H1 (cell line): Measurements from ENCODE around the gene RGS2. TPM values are rescaled to one million over a fixed set of nuclear protein-coding genes. Genes with fewer than 3 reads are reported as not detected.

ENCODE experiments used
- CTCF ChIA-PET: fragments of 300-600 bp; sonication (Branson Sonifier 250); formaldehyde crosslinking; loops from one replicate; lab custom pipeline; 2021; ENCODE audit not compliant: partially characterized antibody; lab: Charles Lee
- POLR2A ChIA-PET: fragments of 300-600 bp; sonication (Branson Sonifier 250); formaldehyde crosslinking; loops from one replicate; lab custom pipeline; 2021; ENCODE audit warnings: inconsistent platforms; ENCODE audit not compliant: partially characterized antibody; lab: Charles Lee
- DNase-seq, 2 experiments: peaks; one replicate each; pipeline versions ENCODE4 v3.0.0 to v3.0.0-alpha.2; 2010 to 2022; ENCODE audit warnings: low spot score in 2 of 2, low read depth in 1 of 2, mixed read lengths in 1 of 2
- FAIRE-seq: peaks from 2 replicates; lab custom pipeline; 2011; peaks lifted over from hg19 to GRCh38; lab: Jason Lieb, UNC
- H2AFZ ChIP-seq: 2 replicates; pipeline ENCODE4 v1.8.1; 2012; ENCODE audit warnings: low read length, inconsistent platforms
- H2AK5ac ChIP-seq: 2 replicates; pipeline ENCODE4 v1.6.1; 2013; ENCODE audit warnings: low read depth, low read length
- H2BK120ac ChIP-seq: replicated peaks from 2 replicates; pipeline ENCODE3; 2013; ENCODE audit warnings: low read depth, low read length, inconsistent platforms
- H2BK12ac ChIP-seq: 2 replicates; pipeline ENCODE4 v1.6.1; 2013; ENCODE audit warnings: low read depth, low read length
- H2BK15ac ChIP-seq: 2 replicates; pipeline ENCODE4 v1.6.1; 2013; ENCODE audit warnings: low read length
- H2BK20ac ChIP-seq: 2 replicates; pipeline ENCODE4 v1.6.1; 2013; ENCODE audit warnings: low read length
- H2BK5ac ChIP-seq: 2 replicates; pipeline ENCODE4 v1.6.1; 2013; ENCODE audit warnings: low read depth, low read length
- H3K14ac ChIP-seq: 2 replicates; pipeline ENCODE4 v1.6.1; 2013; ENCODE audit warnings: inconsistent platforms; ENCODE audit not compliant: insufficient read length
- H3K18ac ChIP-seq: 2 replicates; pipeline ENCODE4 v1.6.1; 2013; ENCODE audit warnings: low read length; ENCODE audit errors: extremely low read depth
- H3K23ac ChIP-seq: 2 replicates; pipeline ENCODE4 v1.6.1; 2013; ENCODE audit warnings: inconsistent platforms; ENCODE audit not compliant: insufficient read length
- H3K23me2 ChIP-seq: 2 replicates; pipeline ENCODE4 v1.6.1; 2013; ENCODE audit warnings: low read depth, low read length
- H3K27ac ChIP-seq: 2 replicates; pipeline ENCODE4 v1.6.1; 2011; ENCODE audit warnings: low read depth, low read length, inconsistent platforms
- H3K27me3 ChIP-seq, 4 experiments: replicated peaks in 1 of 4; 1 replicate in 1 of 4; 2 replicates in 3 of 4; pipeline versions ENCODE4 v1.6.1 to v1.8.1; 2011 to 2013; ENCODE audit warnings: low read length in 3 of 4, mild to moderate bottlenecking in 3 of 4, inconsistent platforms in 2 of 4, mixed read lengths in 2 of 4, moderate library complexity in 1 of 4; ENCODE audit not compliant: control insufficient read depth in 3 of 4, insufficient read depth in 3 of 4; ENCODE audit errors: extremely low read depth in 1 of 4
- H3K36me3 ChIP-seq, 4 experiments: 2 replicates each; pipeline versions ENCODE4 v1.6.1 to v1.8.1; 2011 to 2013; ENCODE audit warnings: mild to moderate bottlenecking in 4 of 4, low read length in 3 of 4, moderate library complexity in 2 of 4, control low read depth in 1 of 4, inconsistent platforms in 1 of 4; ENCODE audit not compliant: insufficient read depth in 4 of 4, control insufficient read depth in 2 of 4
- H3K4ac ChIP-seq: replicated peaks from 2 replicates; pipeline ENCODE3; 2013; ENCODE audit warnings: low read length, low read depth, mixed read lengths, inconsistent platforms; ENCODE audit not compliant: insufficient read length
- H3K4me1 ChIP-seq, 4 experiments: replicated peaks in 1 of 4; 1 replicate in 1 of 4; 2 replicates in 3 of 4; pipeline versions ENCODE4 v1.6.1 to v1.8.1; 2011 to 2013; ENCODE audit warnings: low read length in 3 of 4, inconsistent platforms in 2 of 4, mixed read lengths in 1 of 4; ENCODE audit not compliant: insufficient read depth in 4 of 4, control insufficient read depth in 3 of 4
- H3K4me2 ChIP-seq, 2 experiments: 2 replicates each; pipeline versions ENCODE4 v1.6.1 to v1.8.1; 2011 to 2013; ENCODE audit warnings: low read depth in 2 of 2, low read length in 2 of 2, control low read depth in 1 of 2, inconsistent platforms in 1 of 2, mild to moderate bottlenecking in 1 of 2; ENCODE audit not compliant: insufficient read depth in 1 of 2
- H3K4me3 ChIP-seq, 4 experiments: fragments of 200-600, 300-600 bp in 1 of 4; sonication (generic), shearing (Covaris generic), sonication (Bioruptor Twin) in 1 of 4; 2 replicates each; pipeline versions ENCODE4 v1.5.1 to v1.8.1; 2011 to 2016; ENCODE audit warnings: low read length in 4 of 4, low read depth in 3 of 4, control low read depth in 2 of 4, inconsistent platforms in 2 of 4, mild to moderate bottlenecking in 2 of 4, mixed read lengths in 1 of 4, moderate library complexity in 1 of 4; ENCODE audit not compliant: insufficient read depth in 2 of 4; ENCODE audit errors: extremely low read depth in 1 of 4
- H3K56ac ChIP-seq: replicated peaks from 2 replicates; pipeline ENCODE3; 2013; ENCODE audit warnings: low read depth, mild to moderate bottlenecking, mixed read lengths, low read length, inconsistent platforms; ENCODE audit not compliant: insufficient read length
- H3K79me1 ChIP-seq: 2 replicates; pipeline ENCODE4 v1.6.1; 2013; ENCODE audit warnings: low read depth, low read length, control low read depth
- H3K79me2 ChIP-seq, 2 experiments: 2 replicates each; pipeline versions ENCODE4 v1.6.1 to v1.8.1; 2012 to 2013; ENCODE audit warnings: low read length in 2 of 2, mild to moderate bottlenecking in 2 of 2, inconsistent platforms in 1 of 2; ENCODE audit not compliant: insufficient read depth in 2 of 2, control insufficient read depth in 1 of 2
- H3K9ac ChIP-seq, 4 experiments: replicated peaks in 1 of 4; 1 replicate in 1 of 4; 2 replicates in 3 of 4; pipeline versions ENCODE4 v1.6.1 to v1.8.1; 2011 to 2013; ENCODE audit warnings: low read depth in 3 of 4, low read length in 3 of 4, control low read depth in 2 of 4, mild to moderate bottlenecking in 2 of 4, moderate library complexity in 2 of 4, inconsistent platforms in 1 of 4; ENCODE audit errors: extremely low read depth in 1 of 4
- H3K9me3 ChIP-seq, 2 experiments: 2 replicates each; pipeline versions ENCODE4 v1.6.1 to v1.8.1; 2012 to 2013; ENCODE audit warnings: mild to moderate bottlenecking in 2 of 2, moderate library complexity in 2 of 2, control low read depth in 1 of 2, inconsistent platforms in 1 of 2, low read depth in 1 of 2, low read length in 1 of 2, mixed read lengths in 1 of 2; ENCODE audit not compliant: insufficient read depth in 2 of 2
- H4K20me1 ChIP-seq, 2 experiments: replicated peaks in 1 of 2; 2 replicates each; pipeline versions ENCODE3 to v1.8.1; 2011 to 2013; ENCODE audit warnings: inconsistent platforms in 2 of 2, low read length in 2 of 2, mild to moderate bottlenecking in 1 of 2; ENCODE audit not compliant: insufficient read depth in 2 of 2, control insufficient read depth in 1 of 2
- H4K5ac ChIP-seq: 2 replicates; pipeline ENCODE4 v1.6.1; 2013; ENCODE audit warnings: low read length, low read depth, mixed read lengths, inconsistent platforms; ENCODE audit not compliant: insufficient read length
- H4K8ac ChIP-seq: 2 replicates; pipeline ENCODE4 v1.8.0; 2013; ENCODE audit warnings: mild to moderate bottlenecking, moderate library complexity, low read length, inconsistent platforms; ENCODE audit not compliant: insufficient read depth; ENCODE audit errors: extremely low read depth
- H4K91ac ChIP-seq: replicated peaks from 2 replicates; pipeline ENCODE3; 2013; ENCODE audit warnings: low read length, mixed read lengths, inconsistent platforms; ENCODE audit not compliant: insufficient read length
- BACH1 ChIP-seq: IDR thresholded peaks from 2 replicates; pipeline ENCODE4 v1.6.1; 2012; ENCODE audit warnings: low read length, improper control_type of control experiment
- CBX8 ChIP-seq: fragments of 300-800, 300-1000 bp; sonication (generic); IDR thresholded peaks from 2 replicates; pipeline ENCODE4 v1.7.1; 2016; ENCODE audit warnings: low read depth, low read length, borderline replicate concordance
- CREB1 ChIP-seq: IDR thresholded peaks from 2 replicates; pipeline ENCODE4 v1.6.1; 2012; ENCODE audit warnings: inconsistent platforms
- FOSL1 ChIP-seq: IDR thresholded peaks from 2 replicates; pipeline ENCODE4 v1.6.1; 2011; ENCODE audit warnings: mild to moderate bottlenecking, low read depth, low read length, moderate library complexity; ENCODE audit not compliant: insufficient read depth
- JUND ChIP-seq: IDR thresholded peaks from 2 replicates; pipeline ENCODE4 v1.6.1; 2011; ENCODE audit warnings: mild to moderate bottlenecking, improper control_type of control experiment, low read length
- NANOG ChIP-seq: IDR thresholded peaks from 2 replicates; pipeline ENCODE4 v1.6.1; 2011; ENCODE audit warnings: low read length, low read depth, mild to moderate bottlenecking, inconsistent platforms; ENCODE audit not compliant: insufficient read depth, poor library complexity, severe bottlenecking
- POU5F1 ChIP-seq: IDR thresholded peaks from 2 replicates; pipeline ENCODE4 v1.6.1; 2011; ENCODE audit warnings: low read depth, mild to moderate bottlenecking, low read length, moderate library complexity
- RFX5 ChIP-seq: IDR thresholded peaks from 2 replicates; pipeline ENCODE4 v1.6.1; 2011; ENCODE audit warnings: low read depth, low read length, improper control_type of control experiment, borderline replicate concordance
- SAP30 ChIP-seq: fragments of 300-600 bp; sonication (generic); IDR thresholded peaks from 2 replicates; pipeline ENCODE4 v1.7.1; 2012; ENCODE audit warnings: low read length, moderate library complexity, mild to moderate bottlenecking, inconsistent platforms; ENCODE audit not compliant: insufficient read depth, insufficient replicate concordance
- SIRT6 ChIP-seq: IDR thresholded peaks from one replicate; pipeline ENCODE4 v1.7.1; 2012; ENCODE audit warnings: low read length, inconsistent platforms
- WGBS, 2 experiments: shearing (Covaris generic) in 1 of 2; methylation state at CpG; one replicate each; pipeline versions ENCODE4 v1.1.6 to v1.1.7; 2013 to 2015; ENCODE audit warnings: low lambda C conversion rate in 2 of 2, mixed read lengths in 2 of 2, inconsistent platforms in 1 of 2, low coverage in 1 of 2, missing lambda C conversion rate in 1 of 2; ENCODE audit not compliant: insufficient replicate concordance in 2 of 2, insufficient coverage in 1 of 2, insufficient read length in 1 of 2; ENCODE audit errors: extremely low coverage in 1 of 2, missing lambda C conversion rate in 1 of 2; 5-methylcytosine and 5-hydroxymethylcytosine counted together
- polyA plus RNA-seq, 7 experiments: library from polyadenylated mRNA; depleted of rRNA in 3 of 7; stranded (reverse) in 5 of 7; unstranded in 2 of 7; fragments of >200 nt in 5 of 7; fragments of 200-250 nt in 2 of 7; gene quantifications; 1 replicate in 5 of 7; 2 replicates in 1 of 7; 4 replicates in 1 of 7; pipeline versions ENCODE4 v1.2.1 to v1.2.3, GENCODE V29; 2011 to 2013; ENCODE audit warnings: missing spikeins in 2 of 7, mixed read lengths in 2 of 7
- total RNA-seq: library from RNA; stranded (reverse); fragmentation: NEBNext Ultra II Directional; extraction: Animal tissue kit (Norgen Biotek cat#: 25700); gene quantifications from 2 replicates; pipeline ENCODE4 v1.2.1, GENCODE V29; 2021
- TF ChIP-seq, protein P1 (sequence below), 3 experiments: IDR thresholded peaks; 1 replicate in 2 of 3; 2 replicates in 1 of 3; pipeline versions ENCODE4 v1.5.1 to v1.6.1; 2011; ENCODE audit warnings: low read length in 3 of 3, mild to moderate bottlenecking in 3 of 3, inconsistent platforms in 2 of 3, low read depth in 1 of 3, moderate library complexity in 1 of 3; ENCODE audit not compliant: insufficient read depth in 1 of 3; ENCODE audit errors: control extremely low read depth in 1 of 3

The RGS2 gene
- total and polyA plus RNA-seq, 2 of the 8 experiments (the other 6 are each of a cell fraction or from before 2014, with no cell fraction given): 9.1 to 17.0 TPM

DNA sequence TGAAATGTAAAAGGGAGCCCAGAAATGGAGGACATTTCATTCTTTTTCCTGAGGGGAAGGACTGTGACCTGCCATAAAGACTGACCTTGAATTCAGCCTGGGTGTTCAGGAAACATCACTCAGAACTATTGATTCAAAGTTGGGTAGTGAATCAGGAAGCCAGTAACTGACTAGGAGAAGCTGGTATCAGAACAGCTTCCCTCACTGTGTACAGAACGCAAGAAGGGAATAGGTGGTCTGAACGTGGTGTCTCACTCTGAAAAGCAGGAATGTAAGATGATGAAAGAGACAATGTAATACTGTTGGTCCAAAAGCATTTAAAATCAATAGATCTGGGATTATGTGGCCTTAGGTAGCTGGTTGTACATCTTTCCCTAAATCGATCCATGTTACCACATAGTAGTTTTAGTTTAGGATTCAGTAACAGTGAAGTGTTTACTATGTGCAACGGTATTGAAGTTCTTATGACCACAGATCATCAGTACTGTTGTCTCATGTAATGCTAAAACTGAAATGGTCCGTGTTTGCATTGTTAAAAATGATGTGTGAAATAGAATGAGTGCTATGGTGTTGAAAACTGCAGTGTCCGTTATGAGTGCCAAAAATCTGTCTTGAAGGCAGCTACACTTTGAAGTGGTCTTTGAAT lies 2.9 kb downstream of the RGS2 start:
- no peaks in the 10 kb centered on the region; a peak in 3 of 7 replicates for H3K27me3 ChIP-seq
- no peak for TF ChIP-seq POU5F1
- no peak for TF ChIP-seq SAP30
- TF ChIP-seq JUND: no peak
- no peak for TF ChIP-seq NANOG
- no peak for TF ChIP-seq FOSL1
- no peak for TF ChIP-seq RFX5
- TF ChIP-seq CREB1: no peak
- no peak for TF ChIP-seq CBX8
- no peak for TF ChIP-seq BACH1
- TF ChIP-seq SIRT6: no peak
- TF ChIP-seq, protein P1, sequence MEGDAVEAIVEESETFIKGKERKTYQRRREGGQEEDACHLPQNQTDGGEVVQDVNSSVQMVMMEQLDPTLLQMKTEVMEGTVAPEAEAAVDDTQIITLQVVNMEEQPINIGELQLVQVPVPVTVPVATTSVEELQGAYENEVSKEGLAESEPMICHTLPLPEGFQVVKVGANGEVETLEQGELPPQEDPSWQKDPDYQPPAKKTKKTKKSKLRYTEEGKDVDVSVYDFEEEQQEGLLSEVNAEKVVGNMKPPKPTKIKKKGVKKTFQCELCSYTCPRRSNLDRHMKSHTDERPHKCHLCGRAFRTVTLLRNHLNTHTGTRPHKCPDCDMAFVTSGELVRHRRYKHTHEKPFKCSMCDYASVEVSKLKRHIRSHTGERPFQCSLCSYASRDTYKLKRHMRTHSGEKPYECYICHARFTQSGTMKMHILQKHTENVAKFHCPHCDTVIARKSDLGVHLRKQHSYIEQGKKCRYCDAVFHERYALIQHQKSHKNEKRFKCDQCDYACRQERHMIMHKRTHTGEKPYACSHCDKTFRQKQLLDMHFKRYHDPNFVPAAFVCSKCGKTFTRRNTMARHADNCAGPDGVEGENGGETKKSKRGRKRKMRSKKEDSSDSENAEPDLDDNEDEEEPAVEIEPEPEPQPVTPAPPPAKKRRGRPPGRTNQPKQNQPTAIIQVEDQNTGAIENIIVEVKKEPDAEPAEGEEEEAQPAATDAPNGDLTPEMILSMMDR (IDR thresholded peaks at IDR 0.05; ENCODE audit: control extremely low read depth in 1 of 3, insufficient read depth in 1 of 3, low read depth in 1 of 3, low read length in 3 of 3): no peak

More for the DNA sequence above, 2.9 kb downstream of the RGS2 start:
- Histone ChIP-seq H3K79me2 (no peaks in the 10 kb centered on the region), H3K4me2 (no peak overlapping the region), H2BK15ac (no peak overlapping the region), H4K5ac (no peak overlapping the region), H2BK5ac (no peak overlapping the region), H3K18ac (no peak overlapping the region), H3K9ac (no peak overlapping the region), H3K4ac (no peak overlapping the region), H3K4me1 (peaks cover 0 to 7% (median 3%) of the 10 kb centered on the region in 4 experiments; a peak in 3 of 7 replicates), H3K36me3 (peaks cover 2 to 22% (median 6%) of the 10 kb centered on the region in 4 experiments; a peak in 6 of 8 replicates), H2AFZ (no peak overlapping the region), H3K4me3 (no peak overlapping the region), H4K91ac (no peak overlapping the region), H3K56ac (no peak overlapping the region), H3K9me3 (no peaks in the 10 kb centered on the region), H3K79me1 (no peaks in the 10 kb centered on the region), H3K14ac (no peak overlapping the region), H3K23ac (no peak overlapping the region), H3K23me2 (peaks cover 12% of the 10 kb centered on the region; the same call in 1 of the 2 replicates), H3K27ac (no peak overlapping the region), H4K8ac (no peak overlapping the region), H4K20me1 (no peaks in the 10 kb centered on the region), H2BK120ac (no peak overlapping the region), H2AK5ac (no peak overlapping the region), H2BK12ac (no peak overlapping the region), H2BK20ac (no peak overlapping the region)
- 86% methylated on average over 6 of the region's 6 CpGs; no CpG with 5 or more reads in 1 of the 2 experiments for WGBS, 2 experiments
- no peak for DNase-seq
- ChIA-PET CTCF (interaction anchor here (1.0 to 3.9 kb wide), 2 partner anchors 114 to 208 kb away, joined by 3 to 14 read pairs; no protein-coding TSS in a partner anchor), POLR2A (no interaction called here)
- FAIRE-seq: no peak
